SKM-1 (cell line): Measurements from ENCODE around the gene QPCT.
A peak's percentile ranks its signal among the peaks of the same experiment; 100 is the strongest.
"Not testable (repeated sequence)": the region's sequence is repeated elsewhere in the genome, so short reads cannot be mapped to it uniquely, and the experiment has no call there.

Source experiments
- DNase-seq: peaks from one replicate; lab custom pipeline; 2025; ENCODE audit not compliant: unreplicated experiment; lab: John Stamatoyannopoulos, UW

Gene QPCT

DNA sequence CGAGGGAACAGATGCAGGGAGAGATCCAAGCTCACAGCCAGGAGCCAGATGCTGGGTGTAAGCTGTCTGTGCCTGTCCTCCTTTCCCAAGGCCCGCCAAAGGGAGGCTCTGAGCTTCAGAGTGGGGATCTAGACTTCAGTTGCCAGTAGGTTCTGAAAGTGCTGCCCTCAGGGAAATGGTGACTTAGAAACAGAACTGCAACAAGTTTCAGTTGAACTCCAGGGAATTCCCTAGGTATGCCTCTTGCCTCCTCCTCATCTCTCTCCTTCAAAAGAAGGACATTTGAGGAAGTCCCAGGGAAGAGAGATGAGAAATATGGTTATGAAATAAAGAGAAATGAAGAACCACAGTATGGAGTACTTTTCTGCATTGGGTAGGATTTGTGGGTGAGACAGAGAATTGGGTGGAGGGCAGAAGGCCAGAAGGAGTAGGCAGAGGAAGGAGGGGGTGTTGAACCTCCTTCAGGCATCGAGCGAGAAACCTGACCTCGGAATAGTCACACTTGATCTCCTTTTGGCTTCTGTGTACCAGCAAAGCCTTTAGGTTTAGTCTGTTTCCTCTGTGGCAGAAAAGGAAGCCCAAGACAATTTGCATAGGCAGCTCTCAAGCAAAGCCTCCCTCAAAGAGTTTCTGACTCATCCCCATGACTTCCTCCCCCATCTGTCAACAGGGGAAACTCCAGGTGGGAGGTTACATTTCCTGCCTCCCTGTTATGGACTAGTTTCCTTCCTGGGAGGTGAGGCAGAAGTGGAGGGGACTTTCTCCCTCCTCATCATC lies 45.7 kb downstream of the QPCT start:
- DNase-seq: peak; percentile 45

DNA sequence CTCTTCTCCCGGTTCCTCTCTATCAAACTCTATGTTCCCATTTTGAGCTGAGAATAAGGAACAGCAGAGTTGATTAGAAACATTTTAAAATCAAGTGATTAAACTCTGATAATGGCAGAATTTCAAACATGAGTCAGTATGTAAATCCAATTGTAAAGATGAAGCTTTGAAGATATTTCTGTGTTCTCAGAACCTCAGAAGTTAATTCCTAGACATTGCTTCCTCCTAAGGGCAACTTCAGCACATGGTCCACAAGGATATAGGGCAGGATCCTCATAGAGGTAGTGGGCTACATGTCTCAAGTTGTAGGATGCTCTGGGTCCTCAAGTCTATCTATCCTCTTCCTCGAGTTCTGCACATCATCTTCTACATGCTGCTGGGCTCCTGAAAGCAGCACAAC lies 46.3 kb downstream of the QPCT start:
- DNase-seq: no peak

DNA sequence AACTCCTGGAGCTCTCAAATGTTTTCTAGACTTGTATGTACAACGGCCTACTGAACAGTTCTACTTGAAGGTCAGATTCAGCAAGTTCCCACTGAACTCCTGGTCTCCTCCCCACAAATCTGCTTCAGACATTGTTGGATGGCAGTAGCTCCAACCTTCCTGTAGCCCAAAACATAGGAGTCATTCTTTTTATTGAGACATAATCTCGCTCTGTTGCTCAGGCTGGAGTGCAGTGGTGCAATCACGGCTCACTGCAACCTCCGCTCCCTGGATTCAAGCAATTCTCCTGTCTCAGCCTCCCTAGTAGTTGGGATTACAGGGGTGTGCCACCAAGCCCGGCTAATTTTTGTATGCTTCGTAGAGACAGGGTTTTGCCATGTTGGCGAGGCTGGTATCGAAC lies 47.3 kb downstream of the QPCT start:
- no peak for DNase-seq

DNA sequence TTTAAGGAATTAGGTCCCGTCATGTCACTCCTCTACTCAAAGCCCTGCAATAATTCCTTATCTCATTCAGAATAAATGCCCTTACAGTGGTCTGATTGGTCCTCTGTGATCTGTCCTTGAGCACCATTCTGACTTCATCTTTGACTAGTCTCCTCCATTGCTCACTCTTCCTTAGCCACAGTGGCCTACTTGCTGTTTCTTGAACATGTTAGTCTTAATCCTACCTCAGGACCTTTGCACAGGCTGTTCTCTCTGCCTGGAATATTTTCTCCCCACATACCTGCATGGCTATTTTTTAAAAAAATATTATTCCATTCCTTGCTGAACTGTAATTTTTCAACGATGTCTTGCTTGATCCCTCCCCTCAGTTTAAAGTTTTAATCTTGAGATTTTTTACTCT lies 48.0 kb downstream of the QPCT start:
- no peak for DNase-seq

DNA sequence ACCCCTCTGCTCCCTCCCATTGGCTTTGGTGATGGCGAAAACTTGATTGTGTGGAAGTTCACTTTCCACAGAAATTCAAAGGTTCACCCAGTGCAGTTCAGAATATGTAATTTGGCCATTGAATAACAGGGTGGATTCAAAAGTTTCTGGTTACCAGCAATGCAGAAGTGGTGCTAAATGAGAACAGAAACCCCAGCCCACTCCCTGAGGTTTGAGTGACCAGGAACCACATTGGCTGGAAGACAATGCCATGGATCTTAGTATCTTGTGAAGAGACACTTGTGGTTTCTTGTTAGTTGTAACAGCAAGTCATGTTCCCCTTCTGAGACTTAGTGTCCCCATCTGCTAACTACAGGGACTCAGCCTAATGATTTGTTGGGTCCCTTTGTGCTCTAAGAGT lies 49.8 kb downstream of the QPCT start:
- DNase-seq: peak; percentile 66

DNA sequence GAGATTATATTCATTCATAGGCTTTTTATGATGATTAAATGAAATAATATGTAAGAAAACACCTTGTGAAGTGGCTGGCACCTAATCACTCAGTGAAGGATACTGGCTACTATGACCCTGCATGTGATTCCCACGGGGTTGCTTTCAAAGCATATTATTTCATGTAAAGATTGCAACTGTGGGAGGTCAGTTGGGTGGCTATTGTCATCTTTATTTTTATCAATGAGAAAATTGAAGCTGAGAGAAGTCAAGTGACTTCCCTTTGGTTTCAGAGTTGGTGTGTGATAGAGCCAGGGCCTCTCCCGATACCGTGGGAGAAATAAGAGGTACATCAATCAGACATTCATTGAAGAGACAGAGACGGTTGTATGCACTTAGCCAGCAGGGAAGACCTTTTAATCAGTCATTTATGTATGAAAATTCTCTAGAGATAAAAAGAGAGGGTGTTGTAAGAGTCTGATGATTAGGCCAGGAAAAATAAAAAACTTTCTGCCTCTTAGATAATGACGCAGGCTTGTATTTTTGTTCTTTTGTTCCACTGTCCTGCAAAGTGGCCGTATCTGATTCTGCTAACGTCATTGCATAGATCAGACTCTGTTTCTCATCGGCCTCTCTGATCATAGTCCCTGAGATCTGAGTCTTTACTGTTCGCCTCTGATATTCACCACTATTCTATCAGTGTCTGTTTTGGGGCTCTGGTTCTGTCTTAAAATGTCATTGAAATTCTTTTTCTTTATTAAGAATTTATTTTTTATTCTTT lies 50.5 kb downstream of the QPCT start:
- no peak for DNase-seq

- no peak for DNase-seq
Measured at GRCh38 chr2:37396890-37397565, 52.6 kb downstream of the QPCT start.

DNA sequence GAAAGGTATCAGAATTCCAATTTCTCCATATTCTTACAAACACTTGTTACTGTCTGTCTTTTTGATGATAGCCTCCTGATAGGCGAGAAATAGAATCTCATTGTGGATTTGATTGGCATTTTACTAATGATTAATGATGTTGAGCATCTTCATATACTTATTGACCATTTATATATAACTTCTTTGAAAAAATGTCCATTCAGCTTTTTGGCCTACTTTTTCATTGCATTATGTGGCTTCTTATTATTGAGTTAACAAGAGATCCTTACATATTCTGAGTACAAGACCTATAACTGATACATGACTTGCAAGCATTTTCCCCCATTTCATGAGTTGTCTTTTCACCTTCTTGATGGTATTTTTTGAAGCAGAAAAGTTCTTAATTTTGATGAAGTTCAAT lies 54.6 kb downstream of the QPCT start:
- no peak for DNase-seq

DNA sequence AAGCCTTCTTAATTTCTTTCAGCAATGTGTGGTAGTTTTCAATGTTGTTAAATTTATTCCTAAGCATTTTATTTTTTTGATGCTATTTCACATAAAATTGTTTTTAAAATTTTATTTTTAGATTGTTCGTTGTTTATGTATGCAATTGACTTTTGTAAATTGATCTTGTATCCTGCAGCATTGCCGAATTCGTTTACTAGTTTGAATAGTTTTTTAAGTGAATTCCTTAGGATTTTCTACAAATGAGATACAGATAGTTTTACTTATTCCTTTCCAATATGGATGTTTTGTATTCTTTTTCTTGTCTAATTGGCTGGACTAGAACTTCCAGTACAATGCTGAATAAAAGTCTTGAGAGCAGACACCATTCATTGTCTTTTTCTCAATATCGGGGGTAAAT lies 55.6 kb downstream of the QPCT start:
- DNase-seq: no peak

GRCh38 chr2:37402636-37403035 lies 58.2 kb downstream of the QPCT start:
- DNase-seq: no peak

- no peak for DNase-seq
Measured at GRCh38 chr2:37405781-37406180, 61.4 kb downstream of the QPCT start.

GRCh38 chr2:37412231-37412630 lies 67.8 kb downstream of the QPCT start:
- DNase-seq: no peak

DNA sequence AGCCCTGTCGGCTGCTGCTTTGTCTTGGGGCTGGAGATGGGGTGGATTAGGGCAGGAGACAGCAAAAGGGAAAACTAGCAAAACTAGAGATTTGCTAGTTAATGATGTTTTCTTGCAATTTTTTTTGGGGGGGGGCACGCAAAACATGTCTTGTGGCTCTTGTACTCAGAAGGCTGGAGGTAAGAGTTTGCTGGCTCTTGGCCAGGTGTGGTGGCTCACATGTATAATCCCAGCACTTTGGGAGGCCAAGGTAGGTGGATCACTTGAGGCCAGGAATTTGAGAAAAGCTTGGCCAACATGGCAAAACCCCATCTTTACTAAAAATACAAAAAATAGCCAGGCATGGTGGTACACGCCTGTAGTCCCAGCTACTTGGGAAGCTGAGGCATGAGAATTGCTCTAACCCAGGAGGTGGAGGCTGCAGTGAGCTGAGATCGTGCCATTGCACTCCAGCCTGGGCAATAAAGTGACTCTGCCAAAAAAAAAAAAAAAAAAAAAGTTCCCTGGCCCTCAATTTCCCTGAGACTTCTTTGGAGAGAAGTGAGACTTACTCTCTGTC lies 69.6 kb downstream of the QPCT start:
- not testable (repeated sequence) for DNase-seq

DNA sequence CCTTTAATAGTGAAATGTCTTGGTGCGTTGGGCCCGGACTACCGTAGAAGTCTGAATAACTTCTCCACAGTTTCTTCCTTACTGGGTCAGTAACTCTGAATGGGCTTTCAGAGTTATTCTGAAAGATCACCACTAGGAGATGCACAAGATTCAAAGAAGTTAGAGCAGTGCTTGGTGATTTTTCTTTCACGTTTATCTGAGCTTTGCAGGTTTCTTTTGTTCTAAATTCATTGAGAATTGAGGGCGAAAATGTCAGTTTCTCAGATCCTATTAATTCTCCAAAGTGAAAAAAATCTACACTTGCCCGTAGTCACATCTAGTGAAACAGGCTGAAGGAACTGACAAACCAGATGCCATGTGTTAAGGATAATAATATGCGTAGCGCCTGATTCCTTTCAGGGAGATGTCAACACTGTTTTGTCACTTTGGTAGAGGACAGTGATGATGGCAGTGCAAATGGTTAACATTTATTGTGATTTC lies 70.1 kb downstream of the QPCT start:
- DNase-seq: peak; percentile 82

- DNase-seq: no peak
Measured at GRCh38 chr2:37415128-37415820, 70.8 kb downstream of the QPCT start.

- DNase-seq: no peak
Measured at GRCh38 chr2:37417321-37417720, 72.9 kb downstream of the QPCT start.

DNA sequence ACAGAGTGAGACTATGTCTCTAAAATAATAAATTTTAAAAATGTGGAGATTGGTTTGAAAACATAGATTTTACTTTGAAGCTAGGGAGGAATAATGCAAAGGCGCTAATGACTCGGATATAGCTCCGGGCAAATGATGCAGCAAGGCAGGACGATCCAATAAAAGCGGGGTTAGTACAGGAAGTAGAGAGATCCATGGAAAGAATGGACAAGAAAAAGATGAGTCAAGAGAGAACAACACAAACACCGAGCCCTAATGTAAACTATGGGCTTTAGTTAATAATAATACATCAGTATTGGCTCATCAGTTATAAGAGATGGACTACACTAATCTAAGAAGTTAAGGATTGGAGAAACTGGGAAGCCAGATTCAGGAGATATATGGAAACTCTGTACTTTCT lies 74.5 kb downstream of the QPCT start:
- DNase-seq: no peak

- DNase-seq: no peak
Measured at GRCh38 chr2:37421686-37422085, 77.3 kb downstream of the QPCT start.

DNA sequence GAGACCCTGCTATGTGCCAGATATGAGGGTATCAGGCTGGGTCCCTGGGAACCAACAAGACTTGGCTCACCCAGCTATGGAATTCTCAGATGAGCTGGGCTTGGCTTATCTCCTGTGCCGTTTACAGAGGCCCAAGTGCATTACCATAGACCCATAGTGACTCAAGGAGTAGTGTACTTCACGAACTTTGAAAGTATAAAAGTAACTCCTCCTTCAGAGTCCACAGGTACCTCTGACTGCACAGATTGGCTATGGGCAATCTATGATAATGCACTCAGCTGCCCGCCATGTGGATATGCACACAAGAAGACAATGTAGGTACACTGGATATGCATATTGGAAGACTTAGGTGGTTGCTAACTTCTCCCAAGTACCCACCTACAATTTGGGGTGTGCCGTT lies 78.4 kb downstream of the QPCT start:
- DNase-seq: no peak
